ENCODE measurements around the gene SSH2.

GRCh38 chr17:29862127-29862526 lies 67.9 kb downstream of the SSH2 start:
- TF ChIP-seq GATA3 (IDR thresholded peaks at IDR 0.05; ENCODE audit: low read depth, low read length) (no peak), GATA2 (IDR thresholded peaks at IDR 0.05; ENCODE audit: low read depth, low read length) (no peak)
